Tibial nerve (tissue), 4 donors: Measurements from ENCODE around the gene MPC1.

Experiments used
- EP300 ChIP-seq, 2 donors: sonication (generic); formaldehyde crosslinking; IDR thresholded peaks; one replicate each; pipeline ENCODE4 v1.6.1; 2017; ENCODE audit warnings: antibody characterized with exemption in 2 of 2, mild to moderate bottlenecking in 1 of 2
- POLR2A ChIP-seq, 2 donors: fragments of 450-650 bp; IDR thresholded peaks; one replicate each; pipeline ENCODE4 v1.6.1; 2017; ENCODE audit warnings: antibody characterized with exemption in 2 of 2, mild to moderate bottlenecking in 2 of 2, moderate library complexity in 2 of 2
- TF ChIP-seq, protein P1 (sequence below), 5 experiments: fragments of 200-600 bp in 3 of 5; fragments of 450-650 bp in 2 of 5; sonication (generic) in 3 of 5; IDR thresholded peaks; one replicate each; pipeline ENCODE4 v1.5.1; 2016 to 2019; ENCODE audit warnings: antibody characterized with exemption in 5 of 5, mild to moderate bottlenecking in 3 of 5, moderate library complexity in 2 of 5

DNA sequence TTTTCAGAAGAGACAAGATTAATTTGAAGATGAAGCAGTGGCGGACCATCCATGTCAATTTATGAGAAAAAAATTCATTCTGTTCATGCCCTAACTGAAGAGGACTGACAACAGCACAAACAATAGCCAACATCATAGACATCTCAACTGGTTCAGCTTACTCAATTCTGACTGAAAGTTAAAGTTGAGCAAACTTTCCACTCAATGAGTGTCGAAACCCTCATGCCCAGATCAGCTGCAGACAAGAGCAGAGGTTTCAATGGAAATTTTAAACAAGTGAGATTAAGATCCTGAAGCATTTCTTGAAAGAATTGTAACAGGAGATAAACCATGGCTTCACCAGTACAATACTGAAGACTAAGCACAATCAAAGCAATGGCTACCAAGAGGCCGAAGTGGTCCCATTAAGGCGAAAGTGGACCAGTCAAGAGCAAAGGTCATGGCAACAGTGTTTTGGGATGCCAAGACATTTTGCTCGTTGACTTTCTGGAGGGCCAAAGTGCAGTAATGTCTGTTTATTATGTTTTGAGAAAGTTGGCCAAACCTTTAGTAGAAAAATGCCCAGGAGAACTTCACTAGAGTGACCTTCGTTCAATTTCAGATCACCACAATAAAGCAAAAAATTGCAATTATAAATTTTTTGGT, 34.3 kb downstream of the MPC1 start:
- TF ChIP-seq, protein P1, sequence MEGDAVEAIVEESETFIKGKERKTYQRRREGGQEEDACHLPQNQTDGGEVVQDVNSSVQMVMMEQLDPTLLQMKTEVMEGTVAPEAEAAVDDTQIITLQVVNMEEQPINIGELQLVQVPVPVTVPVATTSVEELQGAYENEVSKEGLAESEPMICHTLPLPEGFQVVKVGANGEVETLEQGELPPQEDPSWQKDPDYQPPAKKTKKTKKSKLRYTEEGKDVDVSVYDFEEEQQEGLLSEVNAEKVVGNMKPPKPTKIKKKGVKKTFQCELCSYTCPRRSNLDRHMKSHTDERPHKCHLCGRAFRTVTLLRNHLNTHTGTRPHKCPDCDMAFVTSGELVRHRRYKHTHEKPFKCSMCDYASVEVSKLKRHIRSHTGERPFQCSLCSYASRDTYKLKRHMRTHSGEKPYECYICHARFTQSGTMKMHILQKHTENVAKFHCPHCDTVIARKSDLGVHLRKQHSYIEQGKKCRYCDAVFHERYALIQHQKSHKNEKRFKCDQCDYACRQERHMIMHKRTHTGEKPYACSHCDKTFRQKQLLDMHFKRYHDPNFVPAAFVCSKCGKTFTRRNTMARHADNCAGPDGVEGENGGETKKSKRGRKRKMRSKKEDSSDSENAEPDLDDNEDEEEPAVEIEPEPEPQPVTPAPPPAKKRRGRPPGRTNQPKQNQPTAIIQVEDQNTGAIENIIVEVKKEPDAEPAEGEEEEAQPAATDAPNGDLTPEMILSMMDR (IDR thresholded peaks at IDR 0.05) = no peak
- TF ChIP-seq POLR2A (IDR thresholded peaks at IDR 0.05) (no peak), EP300 (IDR thresholded peaks at IDR 0.05) (no peak)
